Measurements from ENCODE around the gene HDLBP.
"Not testable (repeated sequence)": the region's sequence is repeated elsewhere in the genome, so short reads cannot be mapped to it uniquely, and the experiment has no call there.

The HDLBP gene

GRCh38 chr2:241279828-241280227 is 35.6 kb downstream of the HDLBP start:
- no peak for DNase-seq (ENCODE audit: low spot score)
- no peak for FAIRE-seq

DNA sequence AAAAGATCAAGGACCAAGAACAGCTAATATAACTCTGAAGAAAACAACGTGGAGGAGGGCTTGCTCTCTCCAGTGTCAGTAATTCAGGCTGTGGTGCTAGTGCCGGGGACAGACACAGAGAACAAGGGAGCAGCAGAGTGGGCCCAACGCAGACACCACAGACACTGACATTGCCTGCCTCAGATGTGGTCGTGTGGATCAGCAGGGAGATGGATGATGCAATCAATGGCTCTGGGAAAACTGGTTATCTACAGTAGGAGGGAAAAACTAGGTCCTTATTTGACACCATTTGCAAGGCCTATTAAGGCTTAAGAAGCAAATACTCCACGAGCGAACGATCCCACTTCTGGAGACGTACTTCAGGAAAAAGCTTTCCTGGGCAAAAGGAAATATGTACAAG is 36.1 kb downstream of the HDLBP start:
- no peak for DNase-seq (ENCODE audit: low spot score)
- FAIRE-seq = no peak

- not testable (repeated sequence) for DNase-seq (ENCODE audit: low spot score); FAIRE-seq
Observed at GRCh38 chr2:241278306-241278705, 37.2 kb downstream of the HDLBP start.

DNA sequence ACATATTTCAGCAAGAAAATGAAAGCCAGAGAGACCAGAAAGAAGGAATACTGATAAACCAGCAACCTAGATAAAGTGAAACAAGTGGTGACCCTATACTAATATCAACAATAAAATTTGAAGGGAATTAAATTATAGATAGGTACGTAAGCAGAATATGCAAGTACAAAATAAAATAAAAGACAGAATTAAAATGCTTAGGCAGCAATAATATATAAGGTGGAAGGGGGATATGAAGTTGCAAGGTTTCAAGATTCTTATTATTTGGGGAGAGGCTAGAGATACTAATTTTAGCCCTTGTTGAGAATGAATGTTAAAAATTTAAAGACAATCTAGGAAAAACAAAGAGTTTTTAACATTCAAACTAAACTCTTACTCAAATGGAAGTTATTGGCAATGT is 39.6 kb downstream of the HDLBP start:
- FAIRE-seq = no peak

DNA sequence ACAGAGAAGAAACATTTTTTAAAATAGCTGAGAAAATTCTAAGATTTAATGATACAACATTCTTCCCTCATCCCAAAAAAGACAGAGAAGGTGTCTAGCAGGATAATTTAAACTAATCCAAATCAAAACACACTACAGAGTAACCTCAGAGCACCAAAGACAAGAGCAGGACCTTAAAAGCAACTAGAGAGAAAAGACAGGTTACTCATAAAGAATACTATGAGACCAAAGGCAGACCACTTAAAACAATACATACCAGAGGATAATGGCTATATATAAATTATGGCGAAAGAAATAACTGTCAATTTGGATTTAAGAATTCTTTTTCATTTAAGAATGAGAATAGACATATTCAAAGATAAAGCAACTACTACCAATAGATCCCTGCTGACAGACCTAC is 40.0 kb downstream of the HDLBP start:
- DNase-seq (ENCODE audit: low spot score) (no peak), FAIRE-seq (no peak)

More for the DNA sequence above, 39.6 kb downstream of the HDLBP start:
- DNase-seq (ENCODE audit: low spot score) = no peak

- DNase-seq (ENCODE audit: low spot score) = no peak
- FAIRE-seq = no peak
Observed at GRCh38 chr2:241274127-241274526, 41.3 kb downstream of the HDLBP start.

DNA sequence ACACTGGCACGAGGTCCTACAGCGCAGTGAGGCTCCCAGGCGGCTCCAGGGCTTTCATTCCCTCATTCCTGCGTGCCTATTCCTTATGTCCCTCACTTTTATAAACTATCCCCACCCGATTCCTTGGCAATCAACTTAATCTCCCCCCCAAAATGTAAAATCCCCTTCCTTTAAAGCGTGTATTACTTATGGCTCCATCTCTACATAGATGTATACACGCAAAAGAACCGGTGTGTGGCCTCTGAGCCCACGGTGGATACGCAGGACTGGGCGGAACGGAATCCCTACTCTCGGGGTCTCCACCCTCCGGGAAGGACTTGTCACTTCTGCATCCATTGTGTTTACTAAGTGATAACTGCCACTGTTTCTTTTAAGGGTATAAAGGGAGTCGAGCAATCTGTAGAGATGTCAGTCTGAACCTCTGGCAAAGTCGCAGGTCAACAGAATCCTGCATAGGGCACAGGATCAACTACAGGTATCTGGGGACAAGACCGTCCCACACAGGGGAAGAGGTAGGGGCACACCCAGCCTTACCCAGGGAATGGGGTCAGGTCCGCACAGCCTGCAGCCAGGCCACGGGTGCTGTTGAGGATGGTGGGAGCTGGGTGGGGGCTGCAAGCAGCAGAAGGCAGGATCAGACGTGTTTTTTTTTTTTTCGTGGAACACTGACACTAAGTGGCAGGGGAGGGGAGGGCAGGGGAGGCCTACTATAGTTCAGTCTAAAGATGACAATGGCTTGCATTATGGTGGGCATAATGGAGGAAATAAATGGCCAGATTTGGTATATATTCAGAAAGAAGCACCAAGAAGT is 42.1 kb downstream of the HDLBP start:
- FAIRE-seq (no peak), DNase-seq (ENCODE audit: low spot score) (no peak)

DNA sequence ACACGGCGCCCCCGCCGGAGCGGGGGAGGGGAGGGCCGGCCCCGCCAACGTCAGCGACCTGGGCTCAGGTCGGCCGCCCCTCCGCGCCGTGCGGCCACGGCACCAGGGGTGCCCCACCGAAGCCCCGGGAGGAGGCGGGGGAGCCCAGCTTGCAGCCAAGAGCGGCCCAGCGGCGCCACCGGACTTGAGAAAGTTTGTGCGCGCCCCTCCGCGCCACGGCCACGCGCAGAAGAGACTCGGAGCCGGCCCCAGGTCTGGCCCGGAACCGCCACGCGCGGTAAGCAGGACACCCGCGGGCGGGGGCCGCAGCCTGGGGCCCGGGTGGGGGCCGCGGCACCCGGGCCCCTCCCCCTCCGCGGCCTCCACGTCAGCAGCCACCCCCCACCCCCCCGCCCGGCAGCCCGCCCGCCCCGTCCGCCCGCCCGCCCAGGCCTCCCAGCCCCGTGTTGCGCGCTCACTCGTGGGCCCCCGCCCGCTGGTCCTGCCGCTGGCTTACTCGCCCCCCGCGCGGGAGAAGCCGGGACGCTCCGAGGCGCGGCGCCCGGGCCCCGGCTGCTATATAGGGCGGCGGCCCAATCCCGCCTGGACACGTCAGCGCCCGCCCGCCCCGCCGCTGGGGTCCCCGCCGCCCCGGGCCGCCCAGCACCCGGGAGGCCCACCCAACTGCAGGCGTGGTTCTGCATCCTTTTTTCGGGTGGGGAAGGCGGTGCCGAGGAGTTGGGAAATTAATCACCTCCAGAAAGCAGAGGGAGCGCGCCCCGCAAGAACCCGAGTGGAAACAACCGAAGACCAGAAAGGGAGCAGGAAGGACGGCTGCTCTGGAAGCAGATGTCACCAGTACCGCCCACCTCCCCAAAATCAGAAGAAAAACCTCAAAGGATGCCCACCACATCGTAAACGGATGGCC is 42.9 kb downstream of the HDLBP start:
- FAIRE-seq (no peak), DNase-seq (ENCODE audit: low spot score) (peak; percentile 74)

GRCh38 chr2:241271706-241272302 is 43.7 kb downstream of the HDLBP start:
- DNase-seq (ENCODE audit: low spot score) = peak; percentile 80
- no peak for FAIRE-seq

GRCh38 chr2:241270531-241270930 is 44.9 kb downstream of the HDLBP start:
- DNase-seq (ENCODE audit: low spot score) = no peak
- FAIRE-seq = no peak

DNA sequence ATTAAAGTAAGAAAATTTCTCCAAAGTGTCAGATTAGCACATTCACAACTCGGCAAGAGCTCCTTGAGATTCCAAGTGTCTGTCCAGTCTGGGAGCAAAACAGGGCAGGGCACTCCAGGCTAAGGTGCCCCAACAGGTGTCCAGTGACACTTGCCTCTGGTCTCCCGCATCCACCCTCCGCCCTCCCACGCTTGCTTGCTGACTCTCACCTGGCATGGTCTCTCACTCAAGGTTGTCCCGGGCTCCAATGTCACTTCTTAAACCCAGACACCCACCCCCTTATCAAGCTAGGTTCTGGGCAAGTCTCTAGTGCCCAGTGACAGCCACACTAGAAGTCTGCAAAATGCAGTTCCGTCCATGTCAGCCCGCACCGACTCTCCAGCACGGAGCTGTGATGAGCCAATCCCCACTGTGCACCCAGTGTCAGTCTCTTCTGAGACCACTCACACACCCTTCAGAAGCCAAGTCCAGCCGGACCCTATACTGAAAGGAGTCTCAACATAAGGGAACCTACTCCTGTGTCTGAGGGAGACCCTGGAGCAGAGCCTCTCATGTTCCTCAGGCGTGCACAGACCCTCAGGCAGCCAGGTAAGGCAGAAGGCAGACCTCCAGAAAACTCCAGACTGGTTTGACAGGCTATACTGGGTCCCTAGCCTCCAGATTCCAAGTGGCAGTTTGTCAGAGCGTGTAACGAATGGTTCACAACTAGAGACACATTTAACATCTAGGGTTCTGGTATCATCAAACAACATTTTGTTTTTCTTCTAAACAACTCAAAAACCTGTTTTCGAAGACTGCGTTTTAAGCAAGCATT is 45.6 kb downstream of the HDLBP start:
- no peak for DNase-seq (ENCODE audit: low spot score)
- FAIRE-seq = no peak

GRCh38 chr2:241268716-241269445 is 46.6 kb downstream of the HDLBP start:
- DNase-seq (ENCODE audit: low spot score) = no peak
- no peak for FAIRE-seq

- DNase-seq (ENCODE audit: low spot score) = no peak
- FAIRE-seq = no peak
Observed at GRCh38 chr2:241268306-241268705, 47.2 kb downstream of the HDLBP start.

- no peak for FAIRE-seq
- DNase-seq (ENCODE audit: low spot score) = no peak
Observed at GRCh38 chr2:241267249-241268067, 48.0 kb downstream of the HDLBP start.

GRCh38 chr2:241265506-241265905 is 50.0 kb downstream of the HDLBP start:
- DNase-seq (ENCODE audit: low spot score) (no peak), FAIRE-seq (no peak)

DNA sequence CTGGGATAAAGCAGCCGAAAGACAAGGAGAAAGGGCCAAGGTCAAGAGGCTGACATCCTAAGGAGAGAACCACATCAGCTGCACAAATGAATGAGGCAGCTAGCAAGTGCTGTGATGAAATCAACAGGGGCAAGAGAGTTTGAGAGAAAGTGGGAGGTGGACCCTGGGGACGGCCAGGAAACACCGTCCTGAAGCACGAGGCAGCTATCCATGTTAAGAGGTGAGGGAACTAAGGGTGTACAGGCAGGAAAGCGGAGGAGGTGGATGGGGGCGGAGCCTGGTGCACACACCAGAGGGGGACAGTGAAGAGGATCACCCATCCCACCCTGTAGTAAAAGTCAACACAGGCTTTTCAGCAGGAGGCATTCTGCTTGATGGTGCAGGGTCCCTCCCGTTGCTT is 52.4 kb downstream of the HDLBP start:
- no peak for FAIRE-seq
- no peak for DNase-seq (ENCODE audit: low spot score)

- FAIRE-seq (no peak), DNase-seq (ENCODE audit: low spot score) (no peak)
Observed at GRCh38 chr2:241261628-241262027, 53.8 kb downstream of the HDLBP start.

DNA sequence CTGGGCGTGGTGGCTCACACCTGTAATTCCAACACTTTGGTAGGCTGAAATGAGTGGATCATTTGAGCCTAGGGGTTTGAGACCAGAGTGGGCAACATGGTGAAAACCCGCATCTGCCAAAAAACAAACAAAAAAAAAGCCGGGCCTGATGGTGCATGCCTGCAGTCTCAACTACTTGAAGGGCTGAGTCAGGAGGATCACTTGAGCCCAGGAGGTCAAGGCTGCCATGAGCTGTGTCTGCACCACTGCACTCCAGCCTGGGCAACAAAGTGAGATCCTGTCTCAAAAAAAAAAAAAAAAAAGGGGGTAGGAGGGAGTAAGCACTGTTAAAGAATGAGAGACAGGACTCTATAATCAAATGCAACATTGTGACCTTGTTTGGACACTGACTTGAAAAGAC is 54.6 kb downstream of the HDLBP start:
- DNase-seq (ENCODE audit: low spot score) (no peak), FAIRE-seq (no peak)

DNA sequence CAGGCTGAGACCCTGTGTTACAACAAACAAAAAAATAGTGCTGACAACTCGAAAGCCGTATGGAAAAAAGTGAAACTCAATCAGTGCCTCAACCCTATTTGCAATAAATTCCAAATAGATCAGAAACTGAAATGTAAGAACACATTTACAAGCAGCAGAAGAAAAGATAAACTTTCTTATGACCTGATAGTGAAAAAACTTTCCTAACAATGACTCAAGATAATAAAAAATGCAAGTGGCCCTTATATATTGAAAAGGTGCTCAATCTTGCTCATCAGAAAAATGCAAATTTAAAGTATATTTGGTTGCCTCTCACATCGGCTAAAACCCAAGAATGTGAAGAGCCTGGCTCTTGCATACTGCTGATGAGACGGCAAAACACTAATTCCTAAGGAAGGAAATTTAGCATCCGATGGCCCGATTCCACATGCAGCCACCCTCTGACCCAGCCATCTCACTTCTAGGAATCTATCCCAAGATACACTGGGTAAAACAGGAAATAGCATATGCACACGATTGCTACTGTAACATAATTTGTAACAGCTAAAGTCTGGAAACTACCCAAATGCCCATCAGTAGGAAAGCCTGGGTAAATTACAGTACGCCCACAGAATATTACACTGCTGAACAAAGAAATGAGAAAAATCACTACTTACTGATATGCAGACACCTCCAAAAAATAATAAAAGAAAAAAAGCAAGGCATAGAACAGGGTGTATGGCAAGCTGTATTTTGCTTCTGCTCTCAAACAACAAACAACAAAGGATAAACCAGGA is 56.8 kb downstream of the HDLBP start:
- DNase-seq (ENCODE audit: low spot score) (no peak), FAIRE-seq (no peak)

All from urothelium cell line (cell line).